NCI-H345 treated with DMSO at 0.1 percent for 48 hours (cell line): ENCODE measurements around the gene HOMER2.
"Not testable (repeated sequence)": the region's sequence is repeated elsewhere in the genome, so short reads cannot be mapped to it uniquely, and the experiment has no call there.

Experiments
- DNase-seq: peaks from one replicate; lab custom pipeline; 2025; ENCODE audit not compliant: unreplicated experiment; lab: John Stamatoyannopoulos, UW

The HOMER2 gene

DNA sequence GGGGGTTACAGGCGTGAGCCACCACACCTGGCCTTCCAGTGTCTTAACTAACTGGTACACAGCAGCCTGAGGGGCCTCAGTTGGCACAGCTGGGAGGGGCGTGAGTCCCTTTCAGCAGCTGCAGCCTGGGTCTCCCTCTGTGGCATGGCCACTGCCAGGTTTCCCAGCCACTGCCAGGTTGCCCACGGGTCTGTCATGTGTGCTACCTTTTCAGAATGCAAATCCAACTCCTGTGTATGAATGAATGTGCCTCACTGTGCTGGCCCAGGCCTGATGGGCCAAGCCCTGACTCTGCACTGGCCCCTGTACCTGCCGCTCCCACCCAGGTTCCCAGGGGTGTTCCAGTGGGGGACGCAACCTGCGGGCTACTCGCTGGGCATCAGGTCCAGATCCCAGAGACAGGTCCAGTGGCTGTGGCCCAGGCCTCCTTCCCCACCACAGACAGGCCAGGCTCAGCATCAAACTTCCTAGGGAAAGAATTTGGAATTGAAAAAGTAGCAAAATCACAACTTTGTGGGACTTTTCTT is 117.1 kb downstream of the HOMER2 start:
- no peak for DNase-seq

DNA sequence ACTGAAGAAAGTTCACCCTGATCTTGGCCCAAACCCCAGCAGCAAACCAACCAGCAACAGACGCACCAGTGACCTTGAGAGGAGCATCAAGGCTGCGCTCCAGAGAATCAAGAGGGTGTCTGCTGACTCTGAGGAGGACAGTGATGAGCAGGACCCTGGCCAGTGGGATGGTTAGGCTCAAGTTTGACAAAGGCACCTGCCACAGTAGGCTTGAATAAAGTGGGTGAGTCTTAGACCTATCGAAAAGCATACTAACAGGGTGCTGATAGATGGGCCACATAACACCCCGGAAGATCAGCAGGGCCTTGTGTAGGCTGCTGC is 119.2 kb downstream of the HOMER2 start:
- no peak for DNase-seq

- DNase-seq = no peak
Observed at GRCh38 chr15:82832601-82833361, 119.7 kb downstream of the HOMER2 start.

DNA sequence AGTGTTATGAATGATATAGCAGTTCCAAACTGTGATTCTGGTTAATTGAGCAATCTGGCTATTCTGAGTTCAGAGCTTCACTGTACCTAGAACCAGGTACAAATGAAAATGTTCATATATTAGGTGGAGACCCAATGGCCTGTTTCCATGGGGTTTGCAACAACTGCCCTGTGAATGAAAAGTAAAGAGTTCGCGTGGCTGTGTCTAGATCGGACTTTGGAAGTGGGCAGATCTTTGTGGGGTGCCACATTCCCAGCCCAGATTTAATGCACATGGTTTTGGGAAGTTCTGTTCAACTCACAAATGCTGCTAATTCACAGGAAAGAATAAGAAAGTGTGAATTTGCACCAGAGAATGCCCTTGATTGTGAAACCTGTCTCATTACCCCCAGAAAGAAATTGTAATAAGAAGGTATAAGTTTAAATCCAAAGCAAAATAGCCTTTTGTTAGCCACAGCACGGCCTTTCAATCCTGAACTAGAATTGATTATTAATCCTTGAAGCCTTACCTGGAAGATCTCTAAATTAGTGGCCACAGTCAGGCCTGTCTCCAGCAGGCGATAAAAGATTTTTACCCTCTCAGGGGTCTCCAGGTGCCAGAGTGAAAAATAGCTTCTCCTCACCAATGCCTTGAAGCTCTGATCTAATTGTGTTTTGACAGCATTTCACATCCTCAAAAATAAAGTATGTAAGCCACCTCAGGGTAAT is 120.5 kb downstream of the HOMER2 start:
- no peak for DNase-seq

DNA sequence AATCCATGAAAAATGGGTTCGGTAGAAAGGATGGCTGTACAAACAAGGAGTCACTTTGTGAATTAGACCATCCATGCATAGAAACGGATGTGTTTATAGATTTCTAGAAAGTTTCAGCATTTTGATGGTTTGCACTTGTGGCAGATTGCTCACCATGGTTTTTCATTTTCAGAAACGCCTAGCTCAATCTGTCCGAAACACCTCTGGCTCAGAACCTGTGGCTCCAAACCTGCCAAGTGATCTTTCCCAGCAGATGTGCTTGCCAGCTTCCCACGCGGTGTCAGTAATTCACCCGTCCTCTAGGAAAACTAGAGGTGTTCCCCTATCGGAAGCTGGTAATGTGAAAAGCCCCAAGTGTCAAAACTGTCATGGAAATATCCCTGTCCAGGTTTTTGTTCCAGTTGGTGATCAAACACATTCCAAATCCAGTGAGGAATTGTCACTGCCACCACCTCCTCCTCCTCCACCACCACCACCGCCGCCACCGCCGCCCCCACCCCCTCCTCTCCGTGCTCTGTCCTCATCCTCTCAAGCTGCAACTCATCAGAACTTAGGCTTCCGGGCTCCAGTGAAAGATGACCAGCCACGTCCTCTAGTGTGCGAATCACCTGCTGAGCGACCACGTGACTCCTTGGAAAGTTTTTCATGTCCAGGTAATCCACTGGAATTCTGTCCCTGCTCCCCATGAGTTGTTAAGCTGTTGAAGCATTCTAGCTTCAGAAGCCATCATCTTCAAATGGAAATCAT is 121.9 kb downstream of the HOMER2 start:
- no peak for DNase-seq

DNA sequence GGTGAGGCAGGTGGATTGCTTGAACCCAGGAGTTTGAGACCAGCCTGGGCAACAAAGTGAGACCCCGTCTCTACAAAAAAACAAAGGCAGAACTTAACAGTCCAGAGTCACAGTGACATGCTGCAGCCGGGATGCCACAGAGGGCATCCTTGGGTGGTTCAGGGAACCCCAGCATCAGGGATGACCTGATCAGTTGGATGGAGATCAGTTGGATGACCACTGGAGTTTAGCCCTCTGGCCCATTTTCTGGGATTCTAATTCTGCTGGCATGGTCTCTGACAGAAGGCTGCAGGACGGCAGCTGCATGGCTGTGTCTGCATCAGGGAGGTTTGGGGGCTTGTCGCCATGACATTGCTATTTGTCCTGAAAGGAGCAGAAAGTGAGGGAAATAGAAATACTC is 123.3 kb downstream of the HOMER2 start:
- DNase-seq = no peak

DNA sequence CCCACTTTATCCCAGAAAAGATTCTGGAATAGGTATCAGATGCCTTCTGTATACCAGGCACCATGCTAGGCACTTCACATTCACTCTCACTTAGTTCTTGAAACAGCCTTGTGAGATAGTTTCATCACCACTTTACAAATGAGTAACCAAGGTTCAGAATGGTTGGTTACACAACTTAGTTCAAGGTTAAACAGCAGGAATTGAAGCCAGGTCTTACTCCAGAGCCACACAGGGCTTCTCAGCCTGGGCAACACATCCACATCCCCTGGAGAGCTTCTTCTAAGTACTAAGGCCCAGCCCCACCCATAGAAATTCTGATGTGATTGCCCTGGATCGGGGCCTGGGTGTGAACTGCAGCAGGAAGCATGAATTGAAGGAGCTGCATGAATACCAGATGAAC is 124.4 kb downstream of the HOMER2 start:
- DNase-seq = no peak

- no peak for DNase-seq
Observed at GRCh38 chr15:82823049-82823448, 129.5 kb downstream of the HOMER2 start.

DNA sequence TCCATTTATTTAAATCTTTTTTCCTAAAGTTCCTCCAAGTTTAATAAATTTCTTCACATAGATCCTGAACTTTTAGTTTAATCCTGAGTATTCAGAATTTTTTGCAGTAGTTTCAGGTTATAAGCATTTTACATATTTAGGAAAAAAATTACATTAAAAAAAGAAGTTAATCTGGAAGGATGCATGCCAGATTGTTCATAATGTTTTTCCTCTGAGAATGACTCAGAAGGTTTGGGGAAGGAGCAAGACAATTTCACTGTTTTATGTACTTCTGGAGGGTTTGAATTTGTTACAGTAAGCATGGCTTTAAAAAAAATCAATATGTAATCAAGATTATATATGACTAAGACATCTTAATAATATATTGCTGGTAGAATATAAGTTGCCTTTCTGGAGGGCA is 130.7 kb downstream of the HOMER2 start:
- not testable (repeated sequence) for DNase-seq

DNA sequence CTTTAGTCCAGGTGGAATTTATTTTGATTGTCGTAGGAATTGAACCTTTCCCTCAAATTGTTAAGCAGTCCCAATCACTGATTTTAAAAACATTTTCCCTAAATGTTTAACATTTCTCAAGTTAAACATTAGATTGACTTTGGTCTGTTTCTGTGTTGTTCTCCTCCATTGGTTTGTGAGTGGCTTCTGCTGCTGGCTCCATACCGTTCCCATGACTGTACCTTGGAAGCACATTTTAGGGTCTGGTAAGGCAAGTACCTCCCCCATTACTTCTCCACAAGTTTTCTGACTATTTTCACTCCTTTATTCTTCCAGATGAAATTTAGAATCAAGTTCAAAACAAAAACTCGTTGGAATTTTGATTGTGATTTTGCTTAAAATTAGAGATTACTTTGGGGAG is 131.1 kb downstream of the HOMER2 start:
- DNase-seq = not testable (repeated sequence)

DNA sequence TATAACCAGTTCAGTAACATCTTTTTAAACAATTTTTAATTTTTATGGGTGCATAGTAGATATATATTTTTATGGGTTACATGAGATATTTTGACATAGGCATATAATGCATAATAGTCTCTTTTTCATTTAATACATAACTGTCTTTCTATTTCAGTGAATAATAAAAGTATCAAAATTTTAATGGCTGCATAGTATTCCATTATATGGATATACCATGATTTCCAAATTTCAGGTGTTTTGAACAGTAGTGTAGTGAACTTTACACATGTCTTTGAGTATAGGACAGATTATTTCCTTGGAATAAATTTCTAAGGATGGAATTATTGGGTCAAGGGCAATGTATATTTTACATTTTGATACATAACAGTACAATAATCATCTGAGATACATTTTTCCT is 132.4 kb downstream of the HOMER2 start:
- DNase-seq = no peak

DNA sequence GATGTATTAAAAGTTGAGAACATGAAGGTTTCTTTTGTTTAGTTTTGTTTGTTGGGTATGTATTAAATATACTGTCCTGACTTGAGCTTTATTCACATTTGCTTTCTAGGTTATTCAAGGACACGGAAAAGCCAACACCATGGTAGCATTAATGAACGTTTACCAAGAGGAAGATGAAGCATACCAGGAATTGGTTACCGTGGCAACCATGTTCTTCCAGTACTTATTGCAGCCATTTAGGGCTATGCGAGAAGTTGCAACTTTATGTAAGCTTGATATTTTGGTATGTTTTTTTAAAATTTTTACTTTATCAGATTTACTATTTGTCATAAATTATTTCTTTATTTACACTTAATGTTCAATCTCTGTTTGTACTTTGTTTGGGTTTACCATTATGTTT is 139.5 kb downstream of the HOMER2 start:
- no peak for DNase-seq

DNA sequence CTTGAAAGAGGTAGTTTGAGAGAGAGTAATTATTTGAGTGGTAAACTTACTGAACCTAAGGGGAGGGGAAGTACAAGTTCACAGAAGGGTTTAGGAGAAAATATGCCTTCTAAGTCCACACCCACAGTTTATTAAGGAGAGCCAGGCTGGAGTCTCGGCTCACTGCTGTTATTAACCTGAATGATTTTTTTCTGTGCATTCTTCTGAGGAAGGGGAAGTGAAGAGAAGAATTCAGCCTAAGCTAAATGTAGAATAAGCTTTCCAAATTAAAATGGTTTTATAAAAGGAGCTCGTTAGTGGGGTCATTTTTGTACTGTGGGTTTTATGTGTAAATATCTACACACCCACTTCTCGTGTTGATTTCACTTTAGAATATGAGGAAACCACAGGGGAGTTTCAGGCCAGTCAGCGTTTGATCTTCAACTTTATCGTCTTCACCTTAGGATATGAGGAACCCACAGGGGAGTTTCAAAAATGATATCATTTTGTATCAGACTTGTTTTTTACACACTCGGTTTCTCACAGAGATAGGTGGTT is 141.6 kb downstream of the HOMER2 start:
- DNase-seq = no peak

GRCh38 chr15:82810061-82810889 is 142.2 kb downstream of the HOMER2 start:
- DNase-seq = no peak

- DNase-seq = peak; percentile 73
Observed at GRCh38 chr15:82809308-82810060, 143.0 kb downstream of the HOMER2 start, which contains the start of gene WHAMM. Gene WHAMM, plus strand, starts transcription at chr15:82809628. Its CDS starts 99 bp downstream, at chr15:82809727.

GRCh38 chr15:82808634-82809041 is 143.9 kb downstream of the HOMER2 start:
- no peak for DNase-seq

GRCh38 chr15:82807920-82808633 is 144.4 kb downstream of the HOMER2 start:
- no peak for DNase-seq

- DNase-seq = no peak
Observed at GRCh38 chr15:82805994-82806406, 146.5 kb downstream of the HOMER2 start, which contains the start of gene FSD2. Gene FSD2, minus strand, starts transcription at chr15:82806069. Its CDS starts 18,679 bp downstream, at chr15:82787390.

DNA sequence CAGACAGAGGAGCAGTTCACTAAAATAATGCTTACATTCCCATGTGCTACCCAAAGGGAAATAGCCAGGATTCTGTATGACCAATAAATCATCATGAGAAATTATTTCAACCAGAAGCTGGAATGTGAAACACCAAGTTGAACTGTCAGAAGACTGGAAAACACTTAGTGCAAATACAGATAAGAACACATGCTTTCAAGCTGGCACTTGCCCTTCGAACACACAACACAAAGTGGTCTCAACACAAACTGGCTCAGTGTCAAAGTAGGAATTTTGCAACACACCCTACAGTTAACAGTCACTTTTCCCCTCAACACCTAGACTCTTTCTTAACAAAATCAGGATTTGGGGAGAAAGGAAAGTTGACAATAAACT is 148.0 kb downstream of the HOMER2 start:
- DNase-seq = no peak
